HepG2 (cell line): ENCODE results near the gene VRK3. TPM values are rescaled to one million over a fixed set of nuclear protein-coding genes. Genes with fewer than 3 reads are reported as not detected.

Experiments
- ATAC-seq: fragments of 200-7000 bp; cut with Tn5 transposase; 3 replicates; pipeline ENCODE4 v1.9.1; 2020; ENCODE audit warnings: mild to moderate bottlenecking, moderate library complexity
- BruUV-seq: library from RNA; stranded (reverse); fragments of 400-500 nt; replicated peaks from 2 replicates; lab custom pipeline; 2021; lab: Mats Ljungman, UMichigan
- CTCF ChIA-PET: fragments of 300-600 bp; formaldehyde crosslinking; extraction: SDS; loops from one replicate; lab custom pipeline; 2021; ENCODE audit warnings: low total read pairs, inconsistent platforms, low intra/inter-chr PET ratio; lab: Yijun Ruan, JAX
- POLR2A ChIA-PET: fragments of 350-600 bp; sonication (Branson Sonifier 250); formaldehyde crosslinking; loops from one replicate; lab custom pipeline; 2020; ENCODE audit warnings: antibody characterized with exemption, inconsistent platforms; lab: Yijun Ruan, JAX
- DNase-seq: peaks from one replicate; pipeline ENCODE4 v3.0.0-alpha.2; 2015; ENCODE audit warnings: low spot score
- FAIRE-seq: peaks from 3 replicates; lab custom pipeline; 2011; peaks lifted over from hg19 to GRCh38; lab: Jason Lieb, UNC
- H2AFZ ChIP-seq: one replicate; pipeline ENCODE4 v1.6.1; 2011; ENCODE audit warnings: low read length, inconsistent platforms
- H3K27ac ChIP-seq: fragments of 300-600 bp; 3 replicates; pipeline ENCODE4 v1.8.0; 2011; ENCODE audit warnings: mixed run types, mild to moderate bottlenecking, mixed read lengths, low read length, inconsistent platforms; ENCODE audit not compliant: insufficient read depth; ENCODE audit errors: extremely low read length
- H3K27me3 ChIP-seq, 2 experiments: fragments of 200-600 bp in 1 of 2; 2 replicates in 1 of 2; 3 replicates in 1 of 2; pipeline versions ENCODE4 v1.6.0 to v1.8.0; 2011; ENCODE audit warnings: low read length in 2 of 2, mild to moderate bottlenecking in 2 of 2, moderate library complexity in 2 of 2, inconsistent platforms in 1 of 2; ENCODE audit not compliant: insufficient read depth in 2 of 2, control insufficient read depth in 1 of 2
- H3K36me3 ChIP-seq, 2 experiments: fragments of 200-600 bp in 1 of 2; replicated peaks in 1 of 2; 2 replicates in 1 of 2; 3 replicates in 1 of 2; pipeline versions ENCODE4 v1.5.1 to v1.8.0; 2011; ENCODE audit warnings: low read length in 2 of 2, inconsistent platforms in 1 of 2; ENCODE audit not compliant: insufficient read depth in 2 of 2, control insufficient read depth in 1 of 2
- H3K4me1 ChIP-seq: 2 replicates; pipeline ENCODE4 v1.5.1; 2012; ENCODE audit warnings: low read length, inconsistent platforms; ENCODE audit not compliant: insufficient read depth
- H3K4me2 ChIP-seq: 2 replicates; pipeline ENCODE4 v1.6.0; 2011; ENCODE audit warnings: low read depth, low read length, inconsistent platforms
- H3K4me3 ChIP-seq, 3 experiments: fragments of 200-600 bp in 1 of 3; sonication (generic), shearing (Covaris generic) in 1 of 3; replicated peaks in 1 of 3; 2 replicates each; pipeline ENCODE4 v1.5.1; 2011 to 2016; ENCODE audit warnings: low read length in 3 of 3, inconsistent platforms in 2 of 3, low read depth in 2 of 3, mild to moderate bottlenecking in 2 of 3, control low read depth in 1 of 3, mixed read lengths in 1 of 3; ENCODE audit not compliant: insufficient read depth in 1 of 3
- H3K79me2 ChIP-seq: one replicate; pipeline ENCODE4 v1.6.1; 2011; ENCODE audit warnings: low read length, inconsistent platforms; ENCODE audit not compliant: insufficient read depth
- H3K9ac ChIP-seq: 2 replicates; pipeline ENCODE4 v1.6.0; 2011; ENCODE audit warnings: mild to moderate bottlenecking, low read depth, low read length, inconsistent platforms; ENCODE audit not compliant: insufficient read depth
- H3K9me3 ChIP-seq: 2 replicates; pipeline ENCODE4 v1.5.1; 2012; ENCODE audit warnings: mild to moderate bottlenecking, low read length
- H4K20me1 ChIP-seq: 2 replicates; pipeline ENCODE4 v1.6.0; 2011; ENCODE audit warnings: inconsistent platforms, mild to moderate bottlenecking, low read length, moderate library complexity; ENCODE audit not compliant: insufficient read depth
- DPF2 ChIP-seq: sonication (generic); formaldehyde crosslinking; IDR thresholded peaks from 2 replicates; pipeline ENCODE4 v1.4.0; 2020; ENCODE audit warnings: mild to moderate bottlenecking, low read depth, missing genetic modification reagents, borderline replicate concordance
- ESRRA ChIP-seq: sonication (generic); formaldehyde crosslinking; IDR thresholded peaks from 2 replicates; pipeline ENCODE4 v1.5.1; 2020; ENCODE audit warnings: mild to moderate bottlenecking, low read depth, missing genetic modification reagents
- FOXC1 ChIP-seq: sonication (generic); formaldehyde crosslinking; IDR thresholded peaks from 2 replicates; pipeline ENCODE4 v1.8.0; 2022; ENCODE audit warnings: mild to moderate bottlenecking, missing genetic modification reagents, borderline replicate concordance
- GLI4 ChIP-seq: sonication (generic); formaldehyde crosslinking; IDR thresholded peaks from 2 replicates; pipeline ENCODE4 v1.5.1; 2020; ENCODE audit warnings: missing genetic modification reagents, mild to moderate bottlenecking, moderate library complexity, borderline replicate concordance
- PHF20 ChIP-seq: sonication (generic); formaldehyde crosslinking; IDR thresholded peaks from 2 replicates; pipeline ENCODE4 v1.5.0; 2020; ENCODE audit warnings: mild to moderate bottlenecking, missing genetic modification reagents
- POLR2AphosphoS2 ChIP-seq: IDR thresholded peaks from 2 replicates; pipeline ENCODE4 v1.6.1; 2011; ENCODE audit warnings: low read depth, low read length, improper control_type of control experiment
- ZNF143 ChIP-seq: sonication (generic); formaldehyde crosslinking; IDR thresholded peaks from 2 replicates; pipeline ENCODE4 v1.4.0; 2020; ENCODE audit warnings: missing genetic modification reagents
- WGBS: methylation state at CpG from one replicate; pipeline ENCODE4 v1.1.6; 2017; ENCODE audit warnings: low lambda C conversion rate; 5-methylcytosine and 5-hydroxymethylcytosine counted together
- in situ Hi-C: cut with HindIII; loops from 2 replicates; pipeline ENCODE4 v1.10.0; 2017; ENCODE audit warnings: low pct_unique_long_range_greater_than_20kb; ENCODE audit not compliant: extremely low pct_ligation_motif_present
- intact Hi-C: fragments of 100-400 bp; cut with micrococcal nuclease; formaldehyde crosslinking; loops from one replicate; pipeline ENCODE4 v1.10.0; 2022; ENCODE audit not compliant: unreplicated experiment
- polyA plus RNA-seq, 8 experiments: library from polyadenylated mRNA; depleted of rRNA in 3 of 8; stranded (reverse) in 7 of 8; unstranded in 1 of 8; fragments of >200 nt; fragmentation: Illumina TruSeq in 4 of 8; extraction: Trizol in 4 of 8; gene quantifications; 2 replicates each; pipeline versions ENCODE4 v1.2.1 to v1.2.3, GENCODE V29; 2011 to 2016; ENCODE audit warnings: low read depth in 4 of 8, missing spikeins in 1 of 8, mixed read lengths in 1 of 8; ENCODE audit not compliant: insufficient read depth in 1 of 8
- total RNA-seq, 5 experiments: library from RNA; depleted of rRNA; stranded (reverse); fragments of >200 nt; fragmentation: Illumina TruSeq; extraction: Trizol; gene quantifications; 2 replicates each; pipeline ENCODE4 v1.2.3, GENCODE V29; 2016; ENCODE audit warnings: low read depth in 1 of 5
- TF ChIP-seq, protein P1 (sequence below): sonication (generic); formaldehyde crosslinking; IDR thresholded peaks from 2 replicates; pipeline ENCODE4 v1.4.0; 2020; ENCODE audit warnings: low read depth, missing genetic modification reagents
- TF ChIP-seq, protein P2 (sequence below): IDR thresholded peaks from 2 replicates; pipeline ENCODE4 v1.6.1; 2016; ENCODE audit warnings: low read depth, missing genetic modification reagents, missing compliant biosample characterization
- TF ChIP-seq, protein P3 (sequence below): sonication (generic); formaldehyde crosslinking; IDR thresholded peaks from 2 replicates; pipeline ENCODE4 v1.4.0; 2020; ENCODE audit warnings: missing genetic modification reagents
- TF ChIP-seq, protein P4 (sequence below): sonication (generic); formaldehyde crosslinking; IDR thresholded peaks from 2 replicates; pipeline ENCODE4 v1.8.0; 2022; ENCODE audit warnings: missing genetic modification reagents, mild to moderate bottlenecking, borderline replicate concordance

The VRK3 gene
- total and polyA plus RNA-seq, 2 of the 13 experiments (the other 11 are each of a cell fraction or from before 2014, with no cell fraction given): 23.8 to 28.3 TPM

DNA sequence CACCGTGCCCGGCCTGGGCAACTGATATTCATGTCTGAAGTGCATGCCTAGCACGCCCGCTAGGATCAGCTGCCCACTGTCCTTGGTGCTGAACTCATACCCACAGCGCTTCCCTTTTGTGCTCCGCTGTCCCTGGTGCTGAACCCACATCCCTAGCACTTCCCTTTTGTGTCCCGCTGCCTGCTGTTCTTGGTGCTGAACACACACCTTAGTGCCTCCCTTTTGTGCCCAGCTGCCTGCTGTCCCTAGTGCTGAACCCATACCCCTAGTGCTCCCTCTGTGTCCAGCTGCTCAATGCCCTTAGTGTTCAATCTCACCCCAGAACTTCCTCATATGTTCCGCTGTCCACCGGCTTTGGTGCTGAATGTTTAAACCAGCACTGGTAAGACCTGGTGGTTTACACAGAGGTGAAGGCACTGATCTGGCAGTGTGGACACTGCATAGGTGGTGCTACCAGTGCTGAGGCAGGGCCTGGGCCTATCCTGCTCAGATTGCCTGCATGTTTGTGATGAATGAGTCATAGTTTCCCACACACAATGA lies 37.9 kb downstream of the VRK3 start:
- ChIA-PET POLR2A (no interaction called here), CTCF (no interaction called here)
- H2AFZ ChIP-seq: no peak overlapping the region
- ATAC-seq (peak; percentile 60), DNase-seq (peak; percentile 87), FAIRE-seq (peak; percentile 73)
- H3K4me1 ChIP-seq: no peaks in the 10 kb centered on the region
- H3K4me3 ChIP-seq: no peak overlapping the region
- in situ Hi-C loops: no loop called here
- no TSS peak for BruUV-seq
- WGBS: 71% methylated on average over 9 of the region's 9 CpGs
- peaks cover 3 to 5% of the 10 kb centered on the region in 2 experiments; a peak in 1 of 5 replicates for H3K36me3 ChIP-seq
- intact Hi-C loops: no loop called here
- H3K79me2 ChIP-seq: no peaks in the 10 kb centered on the region
- no peak overlapping the region for H3K4me2 ChIP-seq
- no peak overlapping the region for H3K9ac ChIP-seq
- H4K20me1 ChIP-seq: peaks cover 20% of the 10 kb centered on the region; the same call in 1 of the 2 replicates
- H3K27me3 ChIP-seq: no peaks in the 10 kb centered on the region
- no peaks in the 10 kb centered on the region for H3K9me3 ChIP-seq
- no peak overlapping the region for H3K27ac ChIP-seq
- peak; percentile 79 for TF ChIP-seq ZNF143 (CRISPR knock-in tag)
- TF ChIP-seq, protein P1, sequence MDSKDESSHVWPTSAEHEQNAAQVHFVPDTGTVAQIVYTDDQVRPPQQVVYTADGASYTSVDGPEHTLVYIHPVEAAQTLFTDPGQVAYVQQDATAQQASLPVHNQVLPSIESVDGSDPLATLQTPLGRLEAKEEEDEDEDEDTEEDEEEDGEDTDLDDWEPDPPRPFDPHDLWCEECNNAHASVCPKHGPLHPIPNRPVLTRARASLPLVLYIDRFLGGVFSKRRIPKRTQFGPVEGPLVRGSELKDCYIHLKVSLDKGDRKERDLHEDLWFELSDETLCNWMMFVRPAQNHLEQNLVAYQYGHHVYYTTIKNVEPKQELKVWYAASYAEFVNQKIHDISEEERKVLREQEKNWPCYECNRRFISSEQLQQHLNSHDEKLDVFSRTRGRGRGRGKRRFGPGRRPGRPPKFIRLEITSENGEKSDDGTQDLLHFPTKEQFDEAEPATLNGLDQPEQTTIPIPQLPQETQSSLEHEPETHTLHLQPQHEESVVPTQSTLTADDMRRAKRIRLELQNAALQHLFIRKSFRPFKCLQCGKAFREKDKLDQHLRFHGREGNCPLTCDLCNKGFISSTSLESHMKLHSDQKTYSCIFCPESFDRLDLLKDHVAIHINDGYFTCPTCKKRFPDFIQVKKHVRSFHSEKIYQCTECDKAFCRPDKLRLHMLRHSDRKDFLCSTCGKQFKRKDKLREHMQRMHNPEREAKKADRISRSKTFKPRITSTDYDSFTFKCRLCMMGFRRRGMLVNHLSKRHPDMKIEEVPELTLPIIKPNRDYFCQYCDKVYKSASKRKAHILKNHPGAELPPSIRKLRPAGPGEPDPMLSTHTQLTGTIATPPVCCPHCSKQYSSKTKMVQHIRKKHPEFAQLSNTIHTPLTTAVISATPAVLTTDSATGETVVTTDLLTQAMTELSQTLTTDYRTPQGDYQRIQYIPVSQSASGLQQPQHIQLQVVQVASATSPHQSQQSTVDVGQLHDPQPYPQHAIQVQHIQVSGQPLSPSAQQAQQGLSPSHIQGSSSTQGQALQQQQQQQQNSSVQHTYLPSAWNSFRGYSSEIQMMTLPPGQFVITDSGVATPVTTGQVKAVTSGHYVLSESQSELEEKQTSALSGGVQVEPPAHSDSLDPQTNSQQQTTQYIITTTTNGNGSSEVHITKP (CRISPR knock-in tag): peak; percentile 94
- TF ChIP-seq, protein P2, sequence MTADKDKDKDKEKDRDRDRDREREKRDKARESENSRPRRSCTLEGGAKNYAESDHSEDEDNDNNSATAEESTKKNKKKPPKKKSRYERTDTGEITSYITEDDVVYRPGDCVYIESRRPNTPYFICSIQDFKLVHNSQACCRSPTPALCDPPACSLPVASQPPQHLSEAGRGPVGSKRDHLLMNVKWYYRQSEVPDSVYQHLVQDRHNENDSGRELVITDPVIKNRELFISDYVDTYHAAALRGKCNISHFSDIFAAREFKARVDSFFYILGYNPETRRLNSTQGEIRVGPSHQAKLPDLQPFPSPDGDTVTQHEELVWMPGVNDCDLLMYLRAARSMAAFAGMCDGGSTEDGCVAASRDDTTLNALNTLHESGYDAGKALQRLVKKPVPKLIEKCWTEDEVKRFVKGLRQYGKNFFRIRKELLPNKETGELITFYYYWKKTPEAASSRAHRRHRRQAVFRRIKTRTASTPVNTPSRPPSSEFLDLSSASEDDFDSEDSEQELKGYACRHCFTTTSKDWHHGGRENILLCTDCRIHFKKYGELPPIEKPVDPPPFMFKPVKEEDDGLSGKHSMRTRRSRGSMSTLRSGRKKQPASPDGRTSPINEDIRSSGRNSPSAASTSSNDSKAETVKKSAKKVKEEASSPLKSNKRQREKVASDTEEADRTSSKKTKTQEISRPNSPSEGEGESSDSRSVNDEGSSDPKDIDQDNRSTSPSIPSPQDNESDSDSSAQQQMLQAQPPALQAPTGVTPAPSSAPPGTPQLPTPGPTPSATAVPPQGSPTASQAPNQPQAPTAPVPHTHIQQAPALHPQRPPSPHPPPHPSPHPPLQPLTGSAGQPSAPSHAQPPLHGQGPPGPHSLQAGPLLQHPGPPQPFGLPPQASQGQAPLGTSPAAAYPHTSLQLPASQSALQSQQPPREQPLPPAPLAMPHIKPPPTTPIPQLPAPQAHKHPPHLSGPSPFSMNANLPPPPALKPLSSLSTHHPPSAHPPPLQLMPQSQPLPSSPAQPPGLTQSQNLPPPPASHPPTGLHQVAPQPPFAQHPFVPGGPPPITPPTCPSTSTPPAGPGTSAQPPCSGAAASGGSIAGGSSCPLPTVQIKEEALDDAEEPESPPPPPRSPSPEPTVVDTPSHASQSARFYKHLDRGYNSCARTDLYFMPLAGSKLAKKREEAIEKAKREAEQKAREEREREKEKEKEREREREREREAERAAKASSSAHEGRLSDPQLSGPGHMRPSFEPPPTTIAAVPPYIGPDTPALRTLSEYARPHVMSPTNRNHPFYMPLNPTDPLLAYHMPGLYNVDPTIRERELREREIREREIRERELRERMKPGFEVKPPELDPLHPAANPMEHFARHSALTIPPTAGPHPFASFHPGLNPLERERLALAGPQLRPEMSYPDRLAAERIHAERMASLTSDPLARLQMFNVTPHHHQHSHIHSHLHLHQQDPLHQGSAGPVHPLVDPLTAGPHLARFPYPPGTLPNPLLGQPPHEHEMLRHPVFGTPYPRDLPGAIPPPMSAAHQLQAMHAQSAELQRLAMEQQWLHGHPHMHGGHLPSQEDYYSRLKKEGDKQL (CRISPR knock-in tag): peak; percentile 95
- peak; percentile 91 for TF ChIP-seq PHF20 (CRISPR knock-in tag)
- TF ChIP-seq GLI4 (CRISPR knock-in tag): peak; percentile 100
- TF ChIP-seq FOXC1 (CRISPR knock-in tag): peak; percentile 100
- peak; percentile 98 for TF ChIP-seq ESRRA (CRISPR knock-in tag)
- TF ChIP-seq, protein P3, sequence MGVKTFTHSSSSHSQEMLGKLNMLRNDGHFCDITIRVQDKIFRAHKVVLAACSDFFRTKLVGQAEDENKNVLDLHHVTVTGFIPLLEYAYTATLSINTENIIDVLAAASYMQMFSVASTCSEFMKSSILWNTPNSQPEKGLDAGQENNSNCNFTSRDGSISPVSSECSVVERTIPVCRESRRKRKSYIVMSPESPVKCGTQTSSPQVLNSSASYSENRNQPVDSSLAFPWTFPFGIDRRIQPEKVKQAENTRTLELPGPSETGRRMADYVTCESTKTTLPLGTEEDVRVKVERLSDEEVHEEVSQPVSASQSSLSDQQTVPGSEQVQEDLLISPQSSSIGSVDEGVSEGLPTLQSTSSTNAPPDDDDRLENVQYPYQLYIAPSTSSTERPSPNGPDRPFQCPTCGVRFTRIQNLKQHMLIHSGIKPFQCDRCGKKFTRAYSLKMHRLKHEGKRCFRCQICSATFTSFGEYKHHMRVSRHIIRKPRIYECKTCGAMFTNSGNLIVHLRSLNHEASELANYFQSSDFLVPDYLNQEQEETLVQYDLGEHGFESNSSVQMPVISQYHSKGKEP (CRISPR knock-in tag): peak; percentile 100
- TF ChIP-seq POLR2AphosphoS2: no peak
- TF ChIP-seq DPF2 (CRISPR knock-in tag): peak; percentile 68; the same call in 1 of the 2 replicates
- TF ChIP-seq, protein P4, sequence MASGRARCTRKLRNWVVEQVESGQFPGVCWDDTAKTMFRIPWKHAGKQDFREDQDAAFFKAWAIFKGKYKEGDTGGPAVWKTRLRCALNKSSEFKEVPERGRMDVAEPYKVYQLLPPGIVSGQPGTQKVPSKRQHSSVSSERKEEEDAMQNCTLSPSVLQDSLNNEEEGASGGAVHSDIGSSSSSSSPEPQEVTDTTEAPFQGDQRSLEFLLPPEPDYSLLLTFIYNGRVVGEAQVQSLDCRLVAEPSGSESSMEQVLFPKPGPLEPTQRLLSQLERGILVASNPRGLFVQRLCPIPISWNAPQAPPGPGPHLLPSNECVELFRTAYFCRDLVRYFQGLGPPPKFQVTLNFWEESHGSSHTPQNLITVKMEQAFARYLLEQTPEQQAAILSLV (CRISPR knock-in tag): peak; percentile 100
